Measurements from ENCODE around the gene ETV3. TPM values are rescaled to one million over a fixed set of nuclear protein-coding genes. Genes with fewer than 3 reads are reported as not detected.

Gene ETV3
- total RNA-seq, 4 donors from 2014 or later, result 17.7 to 27.3 (median 20.5) TPM

- Histone ChIP-seq H3K36me3 (no peaks in the 10 kb centered on the region), H3K27ac (no peak overlapping the region), H3K4me3 (no peak overlapping the region), H3K9me3 (no peaks in the 10 kb centered on the region), H3K4me1 (no peaks in the 10 kb centered on the region), H3K27me3 (peaks cover 14% of the 10 kb centered on the region)
- TF ChIP-seq EP300 (IDR thresholded peaks at IDR 0.05) (no peak), CTCF (IDR thresholded peaks at IDR 0.05) (no peak), POLR2AphosphoS5 (IDR thresholded peaks at IDR 0.05) (no peak), POLR2A (IDR thresholded peaks at IDR 0.05) (no peak)
- no peak for ATAC-seq
Measured at GRCh38 chr1:157116737-157117103, 21.5 kb downstream of the ETV3 start.

GRCh38 chr1:157115851-157116736 lies 22.1 kb downstream of the ETV3 start:
- TF ChIP-seq CTCF (IDR thresholded peaks at IDR 0.05), result no peak
- no peak for TF ChIP-seq EP300 (IDR thresholded peaks at IDR 0.05)
- TF ChIP-seq POLR2AphosphoS5 (IDR thresholded peaks at IDR 0.05), result no peak
- no peak for TF ChIP-seq POLR2A (IDR thresholded peaks at IDR 0.05)
- no peak overlapping the region for H3K4me3 ChIP-seq
- no peaks in the 10 kb centered on the region for H3K9me3 ChIP-seq
- H3K27ac ChIP-seq, result no peak overlapping the region
- no peak for ATAC-seq
- 65 to 68% methylated on average over 6 to 11 of the region's 16 CpGs for WGBS, 2 donors (ENCODE audit: low coverage in 1 of 2)
- peaks cover 21% of the 10 kb centered on the region for H3K27me3 ChIP-seq
- no peaks in the 10 kb centered on the region for H3K36me3 ChIP-seq
- no peaks in the 10 kb centered on the region for H3K4me1 ChIP-seq

- H3K4me1 ChIP-seq, result no peaks in the 10 kb centered on the region
- ATAC-seq, result no peak
- TF ChIP-seq EP300 (IDR thresholded peaks at IDR 0.05), result no peak
- TF ChIP-seq POLR2A (IDR thresholded peaks at IDR 0.05), result no peak
- no peak for TF ChIP-seq CTCF (IDR thresholded peaks at IDR 0.05)
- TF ChIP-seq POLR2AphosphoS5 (IDR thresholded peaks at IDR 0.05), result no peak
- H3K36me3 ChIP-seq, result no peaks in the 10 kb centered on the region
- WGBS, 2 donors (ENCODE audit: low coverage in 1 of 2), result 49% methylated on average over 2 of the region's 3 CpGs; no CpG with 5 or more reads in 1 of the 2 donors
- H3K27ac ChIP-seq, result no peak overlapping the region
- H3K4me3 ChIP-seq, result no peak overlapping the region
- H3K9me3 ChIP-seq, result no peaks in the 10 kb centered on the region
- H3K27me3 ChIP-seq, result peaks cover 27% of the 10 kb centered on the region
Measured at GRCh38 chr1:157115429-157115838, 22.8 kb downstream of the ETV3 start.

- no peak for TF ChIP-seq POLR2AphosphoS5 (IDR thresholded peaks at IDR 0.05)
- H3K36me3 ChIP-seq, result no peaks in the 10 kb centered on the region
- H3K4me1 ChIP-seq, result no peaks in the 10 kb centered on the region
- H3K27ac ChIP-seq, result no peak overlapping the region
- H3K9me3 ChIP-seq, result no peaks in the 10 kb centered on the region
- WGBS, 2 donors (ENCODE audit: low coverage in 1 of 2), result 60 to 66% methylated on average over 2 to 8 of the region's 18 CpGs
- H3K4me3 ChIP-seq, result no peak overlapping the region
- no peak for ATAC-seq
- H3K27me3 ChIP-seq, result peaks cover 36% of the 10 kb centered on the region
Measured at GRCh38 chr1:157114183-157115121, 23.7 kb downstream of the ETV3 start.

GRCh38 chr1:157113631-157114030 lies 24.6 kb downstream of the ETV3 start:
- Histone ChIP-seq H3K9me3 (no peaks in the 10 kb centered on the region), H3K4me1 (no peaks in the 10 kb centered on the region), H3K4me3 (no peak overlapping the region), H3K36me3 (no peaks in the 10 kb centered on the region), H3K27me3 (peaks cover 44% of the 10 kb centered on the region), H3K27ac (no peak overlapping the region)
- ATAC-seq, result no peak
- 20 to 100% methylated on average over 1 to 2 of the region's 3 CpGs for WGBS, 2 donors (ENCODE audit: low coverage in 1 of 2)
- no peak for TF ChIP-seq POLR2A (IDR thresholded peaks at IDR 0.05)
- no peak for TF ChIP-seq EP300 (IDR thresholded peaks at IDR 0.05)

All from gastroesophageal sphincter (tissue), 4 donors.